ENCODE results near the gene BCAR3.
"Not testable (repeated sequence)": the region's sequence is repeated elsewhere in the genome, so short reads cannot be mapped to it uniquely, and the experiment has no call there.

The BCAR3 gene

DNA sequence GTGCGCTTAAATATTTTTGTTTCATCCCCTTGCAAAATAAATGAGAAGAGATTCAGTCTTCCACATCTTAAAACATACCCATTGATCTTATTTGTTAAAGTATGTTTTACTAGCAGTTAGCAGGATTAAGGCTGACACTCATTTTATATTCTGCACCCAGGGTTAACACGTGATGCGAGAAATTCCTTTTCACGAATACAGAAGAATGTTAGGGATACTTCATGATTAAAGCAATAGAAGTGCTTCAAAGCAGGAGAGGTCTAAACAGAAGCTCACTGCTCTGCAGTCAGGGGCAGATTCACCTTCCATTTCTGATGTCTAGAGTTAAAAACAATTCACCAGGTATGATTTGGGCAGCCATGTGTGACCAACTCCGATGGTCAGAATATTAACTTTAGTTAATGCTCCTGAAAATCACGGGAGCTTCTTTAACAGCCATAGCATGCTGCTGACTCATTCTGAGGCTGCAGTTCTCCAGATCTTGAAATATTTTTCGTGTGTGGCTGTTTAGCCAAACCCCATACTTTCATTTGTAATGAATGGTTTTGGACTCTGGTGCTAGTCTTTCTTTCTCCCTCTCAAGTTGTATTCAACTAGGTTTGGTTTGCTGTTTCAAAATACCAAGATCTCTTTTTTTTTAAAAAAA is 19.7 kb downstream of the BCAR3 start:
- H3K4me3 ChIP-seq (ENCODE audit: low read depth, low read length), result no peak overlapping the region
- TF ChIP-seq, protein P1, sequence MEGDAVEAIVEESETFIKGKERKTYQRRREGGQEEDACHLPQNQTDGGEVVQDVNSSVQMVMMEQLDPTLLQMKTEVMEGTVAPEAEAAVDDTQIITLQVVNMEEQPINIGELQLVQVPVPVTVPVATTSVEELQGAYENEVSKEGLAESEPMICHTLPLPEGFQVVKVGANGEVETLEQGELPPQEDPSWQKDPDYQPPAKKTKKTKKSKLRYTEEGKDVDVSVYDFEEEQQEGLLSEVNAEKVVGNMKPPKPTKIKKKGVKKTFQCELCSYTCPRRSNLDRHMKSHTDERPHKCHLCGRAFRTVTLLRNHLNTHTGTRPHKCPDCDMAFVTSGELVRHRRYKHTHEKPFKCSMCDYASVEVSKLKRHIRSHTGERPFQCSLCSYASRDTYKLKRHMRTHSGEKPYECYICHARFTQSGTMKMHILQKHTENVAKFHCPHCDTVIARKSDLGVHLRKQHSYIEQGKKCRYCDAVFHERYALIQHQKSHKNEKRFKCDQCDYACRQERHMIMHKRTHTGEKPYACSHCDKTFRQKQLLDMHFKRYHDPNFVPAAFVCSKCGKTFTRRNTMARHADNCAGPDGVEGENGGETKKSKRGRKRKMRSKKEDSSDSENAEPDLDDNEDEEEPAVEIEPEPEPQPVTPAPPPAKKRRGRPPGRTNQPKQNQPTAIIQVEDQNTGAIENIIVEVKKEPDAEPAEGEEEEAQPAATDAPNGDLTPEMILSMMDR (IDR thresholded peaks at IDR 0.05; ENCODE audit: low read depth, low read length), result no peak
- in situ Hi-C loops (cut with HindIII; ENCODE audit: low sequenced_read_pairs), result no loop called here
- peak; percentile 86 for DNase-seq (ENCODE audit: low read depth, low spot score)

DNA sequence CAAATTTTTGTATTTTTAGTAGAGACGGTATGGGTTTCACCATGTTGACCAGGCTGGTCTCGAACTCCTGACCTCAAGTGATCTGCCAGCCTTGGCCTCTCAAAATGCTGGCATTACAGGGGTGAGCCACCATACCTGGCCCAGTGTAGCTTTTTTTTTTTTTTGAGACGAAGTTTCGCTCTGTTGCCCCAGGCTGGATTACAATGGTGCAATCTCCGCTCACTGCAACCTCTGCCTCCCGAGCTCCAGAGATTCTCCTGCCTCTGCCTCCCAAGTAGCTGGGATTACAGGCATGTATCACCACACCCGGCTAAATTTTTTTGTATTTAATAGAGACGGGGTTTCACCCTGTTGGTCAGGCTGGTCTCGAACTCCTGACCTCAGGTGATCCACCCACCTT is 20.3 kb downstream of the BCAR3 start:
- DNase-seq (ENCODE audit: low read depth, low spot score); in situ Hi-C loops (cut with HindIII; ENCODE audit: low sequenced_read_pairs); H3K4me3 ChIP-seq (ENCODE audit: low read depth, low read length): not testable (repeated sequence)

DNA sequence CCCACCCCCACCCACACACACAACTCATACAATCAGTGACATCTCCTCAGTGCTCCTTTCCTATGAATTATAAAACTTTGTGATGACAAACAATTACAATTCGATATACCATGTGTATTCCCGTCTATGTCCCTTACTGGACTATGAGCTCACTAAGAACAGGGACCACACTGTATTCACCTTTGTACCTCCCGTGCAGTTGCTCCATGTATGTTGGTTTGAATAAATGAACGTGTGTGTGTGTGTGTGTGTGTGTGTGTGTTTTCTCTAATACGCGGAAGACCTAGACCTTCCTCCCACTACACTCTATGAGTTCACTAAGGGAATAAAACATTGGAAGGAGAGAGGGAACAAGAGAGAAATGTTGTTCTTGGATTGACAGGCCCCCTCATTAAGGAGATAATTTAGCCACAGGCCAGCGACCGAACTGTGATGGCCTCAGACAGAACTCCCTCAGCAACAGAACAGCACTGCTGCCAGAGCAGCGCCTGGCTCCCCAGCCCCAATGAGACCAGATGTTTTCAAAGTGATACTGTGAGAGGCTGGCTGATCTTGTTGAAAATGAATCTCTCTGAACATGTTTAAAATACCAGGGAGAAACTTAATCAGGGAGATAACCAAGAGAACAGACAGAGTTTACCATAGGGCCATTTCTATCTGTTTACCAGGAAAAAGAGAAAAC is 21.7 kb downstream of the BCAR3 start:
- TF ChIP-seq, protein P1 (IDR thresholded peaks at IDR 0.05; ENCODE audit: low read depth, low read length), result no peak
- H3K4me3 ChIP-seq (ENCODE audit: low read depth, low read length), result no peak overlapping the region
- in situ Hi-C loops (cut with HindIII; ENCODE audit: low sequenced_read_pairs), result no loop called here
- DNase-seq (ENCODE audit: low read depth, low spot score), result no peak

DNA sequence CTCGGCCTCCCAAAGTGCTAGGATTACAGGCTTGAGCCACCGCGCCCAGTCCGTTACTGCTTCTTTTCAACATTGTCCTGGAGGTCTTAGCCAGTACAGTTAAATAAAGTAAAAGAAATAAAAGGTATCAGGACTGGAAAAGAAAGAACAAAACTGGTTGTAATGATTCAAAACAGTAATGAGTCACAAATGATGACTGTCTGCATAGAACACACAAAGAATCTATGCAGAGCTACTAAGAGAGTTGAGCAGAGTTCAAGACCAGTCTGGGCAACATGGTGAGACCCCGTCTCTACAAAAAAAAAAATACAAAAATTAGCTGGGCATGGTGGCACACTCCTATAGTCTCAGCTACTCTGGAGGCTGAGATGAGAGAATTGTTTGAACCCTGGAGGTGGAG is 23.4 kb downstream of the BCAR3 start:
- TF ChIP-seq, protein P1 (IDR thresholded peaks at IDR 0.05; ENCODE audit: low read depth, low read length), result no peak
- no peak overlapping the region for H3K4me3 ChIP-seq (ENCODE audit: low read depth, low read length)
- DNase-seq (ENCODE audit: low read depth, low spot score), result no peak
- in situ Hi-C loops (cut with HindIII; ENCODE audit: low sequenced_read_pairs), result no loop called here

DNA sequence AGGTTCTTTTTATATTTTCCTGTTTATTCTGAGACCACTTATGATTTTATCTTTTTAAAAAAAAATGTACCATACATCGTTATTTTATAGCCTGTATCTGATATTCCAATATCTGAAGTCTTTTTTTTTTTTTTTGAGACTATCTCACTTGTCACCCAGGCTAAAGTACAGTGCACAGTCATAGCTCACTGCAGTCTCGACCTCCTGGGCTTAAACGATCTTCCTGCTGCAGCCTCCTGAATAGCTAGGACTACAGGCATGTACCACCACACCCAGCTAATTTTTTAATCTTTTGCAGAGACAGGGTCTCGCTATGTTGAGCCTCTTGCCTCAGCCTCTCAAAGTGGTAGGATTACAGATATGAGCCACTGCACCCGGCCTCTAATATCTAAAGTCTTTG is 25.1 kb downstream of the BCAR3 start:
- H3K4me3 ChIP-seq (ENCODE audit: low read depth, low read length), result no peak overlapping the region
- in situ Hi-C loops (cut with HindIII; ENCODE audit: low sequenced_read_pairs), result no loop called here
- no peak for DNase-seq (ENCODE audit: low read depth, low spot score)
- TF ChIP-seq, protein P1 (IDR thresholded peaks at IDR 0.05; ENCODE audit: low read depth, low read length), result no peak

DNA sequence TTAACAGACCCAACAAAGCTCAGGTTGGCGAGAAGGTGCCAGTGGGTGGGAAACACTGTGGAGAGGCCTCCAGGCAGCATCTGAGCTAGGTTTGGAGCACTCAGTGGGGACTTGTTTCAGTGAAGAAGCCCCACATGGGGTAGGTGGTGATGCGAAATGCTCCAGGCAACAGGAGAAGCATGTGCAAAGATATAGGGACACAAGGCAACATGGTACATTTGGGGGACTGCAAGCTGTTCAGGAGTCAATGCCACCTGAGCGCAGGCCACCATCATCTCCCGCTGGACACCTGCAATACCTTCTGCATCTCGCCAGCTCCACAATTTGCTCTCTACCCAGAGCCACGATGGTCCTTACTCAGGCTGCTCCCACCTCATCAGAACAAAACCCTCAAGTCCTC is 28.0 kb downstream of the BCAR3 start:
- in situ Hi-C loops (cut with HindIII; ENCODE audit: low sequenced_read_pairs), result no loop called here
- no peak overlapping the region for H3K4me3 ChIP-seq (ENCODE audit: low read depth, low read length)
- TF ChIP-seq, protein P1 (IDR thresholded peaks at IDR 0.05; ENCODE audit: low read depth, low read length), result no peak
- DNase-seq (ENCODE audit: low read depth, low spot score), result no peak

DNA sequence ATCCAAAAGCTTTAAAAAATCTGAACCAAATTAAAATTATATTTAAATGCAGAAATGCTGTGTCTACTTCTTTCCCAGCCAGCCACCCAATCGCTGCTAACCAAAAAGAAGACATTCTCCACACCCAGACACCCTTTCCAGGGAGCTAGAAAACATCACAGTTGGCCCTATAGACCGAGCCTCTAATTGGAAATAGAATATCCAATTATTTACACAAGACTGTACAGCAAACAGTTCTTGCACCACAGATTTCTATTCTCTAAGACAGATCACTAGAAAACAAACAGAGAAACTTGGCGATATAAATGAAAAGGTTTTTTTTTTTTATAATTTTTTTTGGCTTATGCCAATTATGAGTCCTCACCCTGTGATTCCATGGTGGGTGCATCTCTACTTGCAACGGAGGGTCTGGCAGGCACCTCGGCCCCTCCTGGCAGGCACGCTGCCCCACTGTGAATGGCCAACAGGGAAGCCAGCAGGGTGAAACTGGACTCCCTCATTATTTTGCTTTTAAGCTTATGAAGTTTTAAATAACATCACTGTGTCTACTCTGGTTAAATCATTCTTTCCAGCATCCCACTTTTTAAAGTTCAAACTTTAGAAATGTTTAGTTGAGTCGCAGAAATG is 29.2 kb downstream of the BCAR3 start:
- TF ChIP-seq, protein P1 (IDR thresholded peaks at IDR 0.05; ENCODE audit: low read depth, low read length), result no peak
- no peak for DNase-seq (ENCODE audit: low read depth, low spot score)

More for the DNA sequence above, 29.2 kb downstream of the BCAR3 start:
- no peak overlapping the region for H3K4me3 ChIP-seq (ENCODE audit: low read depth, low read length)
- in situ Hi-C loops (cut with HindIII; ENCODE audit: low sequenced_read_pairs), result no loop called here
